HepG2 (cell line): Measurements from ENCODE around the gene ADAT3. TPM values are rescaled to one million over a fixed set of nuclear protein-coding genes. Genes with fewer than 3 reads are reported as not detected.

ENCODE experiments used
- ATM ChIP-seq: fragments of 450-650 bp; IDR thresholded peaks from 2 replicates; pipeline ENCODE4 v1.7.1; 2017; ENCODE audit warnings: mild to moderate bottlenecking, borderline replicate concordance
- FOSL1 ChIP-seq: sonication (generic); formaldehyde crosslinking; IDR thresholded peaks from 2 replicates; pipeline ENCODE4 v1.9.0; 2021; ENCODE audit warnings: missing genetic modification reagents, borderline replicate concordance
- HDAC2 ChIP-seq: sonication (generic); formaldehyde crosslinking; IDR thresholded peaks from 2 replicates; pipeline ENCODE4 v1.4.0; 2020; ENCODE audit warnings: missing genetic modification reagents
- KLF16 ChIP-seq, 2 experiments: sonication (generic) in 1 of 2; formaldehyde crosslinking in 1 of 2; IDR thresholded peaks; 2 replicates each; pipeline versions ENCODE4 v1.6.1 to v1.8.0; 2016 to 2023; ENCODE audit warnings: missing genetic modification reagents in 2 of 2, missing compliant biosample characterization in 1 of 2
- MAF1 ChIP-seq: sonication (generic); formaldehyde crosslinking; IDR thresholded peaks from 2 replicates; pipeline ENCODE4 v1.5.0; 2020; ENCODE audit warnings: missing genetic modification reagents, borderline replicate concordance
- PHB2 ChIP-seq: fragments of 450-650 bp; IDR thresholded peaks from 2 replicates; pipeline ENCODE4 v1.6.1; 2018; ENCODE audit not compliant: partially characterized antibody
- RFX1 ChIP-seq: fragments of 450-650 bp; IDR thresholded peaks from 2 replicates; pipeline ENCODE4 v1.6.1; 2017
- SIN3A ChIP-seq: IDR thresholded peaks from 2 replicates; pipeline ENCODE4 v1.6.1; 2011; ENCODE audit warnings: low read depth, mild to moderate bottlenecking, control low read depth, low read length, borderline replicate concordance
- SOX5 ChIP-seq: IDR thresholded peaks from 2 replicates; pipeline ENCODE4 v1.6.1; 2016; ENCODE audit warnings: borderline replicate concordance
- SP140L ChIP-seq: sonication (generic); formaldehyde crosslinking; IDR thresholded peaks from 2 replicates; pipeline ENCODE4 v1.4.0; 2020; ENCODE audit warnings: missing genetic modification reagents, borderline replicate concordance
- TSC22D2 ChIP-seq: sonication (generic); formaldehyde crosslinking; IDR thresholded peaks from 2 replicates; pipeline ENCODE4 v1.5.1; 2020; ENCODE audit warnings: missing genetic modification reagents, mild to moderate bottlenecking, borderline replicate concordance
- XRCC5 ChIP-seq: fragments of 200-400 bp; formaldehyde crosslinking; optimal IDR thresholded peaks from 2 replicates; pipeline ENCODE3; 2017; ENCODE audit warnings: mild to moderate bottlenecking, low read length
- ZNF556 ChIP-seq: sonication (generic); formaldehyde crosslinking; IDR thresholded peaks from 2 replicates; pipeline ENCODE4 v1.4.0; 2020; ENCODE audit warnings: mild to moderate bottlenecking, missing genetic modification reagents, borderline replicate concordance
- ZNF614 ChIP-seq: IDR thresholded peaks from 2 replicates; pipeline ENCODE4 v1.6.1; 2018; ENCODE audit warnings: missing biosample characterization, missing genetic modification reagents, inconsistent platforms, borderline replicate concordance
- ZNF644 ChIP-seq: IDR thresholded peaks from 2 replicates; pipeline ENCODE4 v1.6.1; 2016; ENCODE audit warnings: low read depth
- ZNF672 ChIP-seq: sonication (generic); formaldehyde crosslinking; IDR thresholded peaks from 2 replicates; pipeline ENCODE4 v1.8.1; 2022; ENCODE audit warnings: missing genetic modification reagents
- polyA plus RNA-seq, 8 experiments: library from polyadenylated mRNA; depleted of rRNA in 3 of 8; stranded (reverse) in 7 of 8; unstranded in 1 of 8; fragments of >200 nt; fragmentation: Illumina TruSeq in 4 of 8; extraction: Trizol in 4 of 8; gene quantifications; 2 replicates each; pipeline versions ENCODE4 v1.2.1 to v1.2.3, GENCODE V29; 2011 to 2016; ENCODE audit warnings: low read depth in 4 of 8, missing spikeins in 1 of 8, mixed read lengths in 1 of 8; ENCODE audit not compliant: insufficient read depth in 1 of 8
- total RNA-seq, 5 experiments: library from RNA; depleted of rRNA; stranded (reverse); fragments of >200 nt; fragmentation: Illumina TruSeq; extraction: Trizol; gene quantifications; 2 replicates each; pipeline ENCODE4 v1.2.3, GENCODE V29; 2016; ENCODE audit warnings: low read depth in 1 of 5
- TF ChIP-seq, protein P1 (sequence below): IDR thresholded peaks from 2 replicates; pipeline ENCODE4 v1.6.1; 2016; ENCODE audit warnings: mild to moderate bottlenecking, missing biosample characterization, missing genetic modification reagents
- TF ChIP-seq, protein P2 (sequence below): sonication (generic); formaldehyde crosslinking; IDR thresholded peaks from 2 replicates; pipeline ENCODE4 v1.4.0; 2020; ENCODE audit warnings: missing genetic modification reagents
- TF ChIP-seq, protein P3 (sequence below): sonication (generic); formaldehyde crosslinking; IDR thresholded peaks from 2 replicates; pipeline ENCODE4 v1.5.1; 2020; ENCODE audit warnings: mild to moderate bottlenecking, missing genetic modification reagents
- TF ChIP-seq, protein P4 (sequence below): sonication (generic); formaldehyde crosslinking; IDR thresholded peaks from 2 replicates; pipeline ENCODE4 v1.4.0; 2020; ENCODE audit warnings: missing genetic modification reagents, borderline replicate concordance

The ADAT3 gene
- total and polyA plus RNA-seq, 2 of the 13 experiments (the other 11 are each of a cell fraction or from before 2014, with no cell fraction given): 0.95 to 3.5 TPM

DNA sequence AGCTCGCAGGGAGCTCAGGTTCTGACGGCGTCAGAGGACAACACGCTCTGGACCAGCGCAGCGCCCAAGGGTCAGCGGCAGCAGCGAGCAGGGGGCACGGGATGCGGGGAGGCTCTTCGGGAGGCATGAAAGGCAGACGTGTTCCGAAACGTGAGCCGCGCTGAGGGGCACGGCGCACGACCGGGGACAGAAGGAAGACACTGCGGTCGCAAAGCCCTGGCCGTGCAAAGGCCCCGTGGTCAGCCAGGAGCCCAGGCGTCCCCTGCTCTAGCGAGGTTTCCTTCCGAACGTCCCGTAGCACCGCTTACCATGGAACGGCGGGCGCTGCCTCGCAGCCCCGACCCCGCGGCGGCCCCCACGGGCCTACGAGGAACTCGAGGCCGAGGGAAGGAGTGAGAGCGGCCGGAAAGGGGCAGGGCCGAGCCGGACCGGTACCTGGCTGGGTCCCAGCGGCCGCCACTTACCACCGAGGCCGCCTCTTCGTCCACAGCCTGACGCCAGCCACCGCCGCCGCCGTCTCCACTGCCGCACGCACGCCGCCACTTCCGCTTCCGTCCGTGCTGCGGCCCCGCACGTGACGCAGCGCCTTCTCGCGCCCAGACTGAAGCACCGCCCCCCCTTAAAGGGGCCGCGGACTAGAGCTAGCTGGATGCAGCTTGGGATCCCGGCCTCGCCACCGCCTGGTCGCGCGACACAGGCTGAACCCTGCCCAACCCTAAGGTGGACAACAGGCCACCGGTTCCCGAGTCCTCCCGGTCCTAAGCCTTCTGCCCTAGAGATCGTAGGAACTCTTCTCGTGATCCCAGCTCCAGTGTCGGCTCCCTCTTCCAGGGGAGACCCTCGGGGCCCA lies 29.3 kb upstream of the ADAT3 start (continued):
- no peak for TF ChIP-seq RFX1
- peak; percentile 91; the same call in 1 of the 2 replicates for TF ChIP-seq TSC22D2 (CRISPR knock-in tag)
- TF ChIP-seq, protein P1, sequence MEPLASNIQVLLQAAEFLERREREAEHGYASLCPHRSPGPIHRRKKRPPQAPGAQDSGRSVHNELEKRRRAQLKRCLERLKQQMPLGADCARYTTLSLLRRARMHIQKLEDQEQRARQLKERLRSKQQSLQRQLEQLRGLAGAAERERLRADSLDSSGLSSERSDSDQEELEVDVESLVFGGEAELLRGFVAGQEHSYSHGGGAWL (CRISPR knock-in tag): peak; percentile 97
- peak; percentile 64; the same call in 1 of the 2 replicates for TF ChIP-seq MAF1 (CRISPR knock-in tag)
- 0 out of 2 replicates have a peak, but pooled peaks have one; percentile 31 for TF ChIP-seq FOSL1
- TF ChIP-seq ZNF614 (CRISPR knock-in tag): peak; percentile 78; the same call in 1 of the 2 replicates
- peak; percentile 79 for TF ChIP-seq HDAC2 (CRISPR knock-in tag)
- TF ChIP-seq KLF16 (CRISPR knock-in tag; IDR thresholded peaks at IDR 0.05): peak in 1 of 2 experiments; percentile 92; a peak in 1 of 4 replicates
- TF ChIP-seq, protein P2, sequence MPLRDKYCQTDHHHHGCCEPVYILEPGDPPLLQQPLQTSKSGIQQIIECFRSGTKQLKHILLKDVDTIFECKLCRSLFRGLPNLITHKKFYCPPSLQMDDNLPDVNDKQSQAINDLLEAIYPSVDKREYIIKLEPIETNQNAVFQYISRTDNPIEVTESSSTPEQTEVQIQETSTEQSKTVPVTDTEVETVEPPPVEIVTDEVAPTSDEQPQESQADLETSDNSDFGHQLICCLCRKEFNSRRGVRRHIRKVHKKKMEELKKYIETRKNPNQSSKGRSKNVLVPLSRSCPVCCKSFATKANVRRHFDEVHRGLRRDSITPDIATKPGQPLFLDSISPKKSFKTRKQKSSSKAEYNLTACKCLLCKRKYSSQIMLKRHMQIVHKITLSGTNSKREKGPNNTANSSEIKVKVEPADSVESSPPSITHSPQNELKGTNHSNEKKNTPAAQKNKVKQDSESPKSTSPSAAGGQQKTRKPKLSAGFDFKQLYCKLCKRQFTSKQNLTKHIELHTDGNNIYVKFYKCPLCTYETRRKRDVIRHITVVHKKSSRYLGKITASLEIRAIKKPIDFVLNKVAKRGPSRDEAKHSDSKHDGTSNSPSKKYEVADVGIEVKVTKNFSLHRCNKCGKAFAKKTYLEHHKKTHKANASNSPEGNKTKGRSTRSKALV: 0 out of 2 replicates have a peak, but pooled peaks have one; percentile 76
- TF ChIP-seq, protein P3, sequence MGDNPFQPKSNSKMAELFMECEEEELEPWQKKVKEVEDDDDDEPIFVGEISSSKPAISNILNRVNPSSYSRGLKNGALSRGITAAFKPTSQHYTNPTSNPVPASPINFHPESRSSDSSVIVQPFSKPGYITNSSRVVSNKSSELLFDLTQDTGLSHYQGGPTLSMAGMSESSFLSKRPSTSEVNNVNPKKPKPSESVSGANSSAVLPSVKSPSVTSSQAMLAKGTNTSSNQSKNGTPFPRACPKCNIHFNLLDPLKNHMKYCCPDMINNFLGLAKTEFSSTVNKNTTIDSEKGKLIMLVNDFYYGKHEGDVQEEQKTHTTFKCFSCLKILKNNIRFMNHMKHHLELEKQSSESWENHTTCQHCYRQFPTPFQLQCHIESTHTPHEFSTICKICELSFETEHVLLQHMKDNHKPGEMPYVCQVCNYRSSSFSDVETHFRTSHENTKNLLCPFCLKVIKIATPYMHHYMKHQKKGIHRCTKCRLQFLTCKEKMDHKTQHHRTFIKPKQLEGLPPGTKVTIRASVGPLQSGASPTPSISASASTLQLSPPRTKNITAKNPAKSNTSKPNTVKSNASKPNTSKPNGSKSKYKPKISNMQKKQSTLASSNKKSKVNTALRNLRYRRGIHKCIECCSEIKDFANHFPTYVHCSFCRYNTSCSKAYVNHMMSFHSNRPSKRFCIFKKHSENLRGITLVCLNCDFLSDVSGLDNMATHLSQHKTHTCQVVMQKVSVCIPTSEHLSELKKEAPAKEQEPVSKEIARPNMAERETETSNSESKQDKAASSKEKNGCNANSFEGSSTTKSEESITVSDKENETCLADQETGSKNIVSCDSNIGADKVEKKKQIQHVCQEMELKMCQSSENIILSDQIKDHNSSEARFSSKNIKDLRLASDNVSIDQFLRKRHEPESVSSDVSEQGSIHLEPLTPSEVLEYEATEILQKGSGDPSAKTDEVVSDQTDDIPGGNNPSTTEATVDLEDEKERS: peak; percentile 73; the same call in 1 of the 2 replicates
- TF ChIP-seq ZNF556: peak; percentile 67; the same call in 1 of the 2 replicates
- TF ChIP-seq, protein P4, sequence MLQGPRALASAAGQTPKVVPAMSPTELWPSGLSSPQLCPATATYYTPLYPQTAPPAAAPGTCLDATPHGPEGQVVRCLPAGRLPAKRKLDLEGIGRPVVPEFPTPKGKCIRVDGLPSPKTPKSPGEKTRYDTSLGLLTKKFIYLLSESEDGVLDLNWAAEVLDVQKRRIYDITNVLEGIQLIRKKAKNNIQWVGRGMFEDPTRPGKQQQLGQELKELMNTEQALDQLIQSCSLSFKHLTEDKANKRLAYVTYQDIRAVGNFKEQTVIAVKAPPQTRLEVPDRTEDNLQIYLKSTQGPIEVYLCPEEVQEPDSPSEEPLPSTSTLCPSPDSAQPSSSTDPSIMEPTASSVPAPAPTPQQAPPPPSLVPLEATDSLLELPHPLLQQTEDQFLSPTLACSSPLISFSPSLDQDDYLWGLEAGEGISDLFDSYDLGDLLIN: 0 out of 2 replicates have a peak, but pooled peaks have one; percentile 79
- TF ChIP-seq XRCC5: peak; percentile 39
- no peak for TF ChIP-seq PHB2
- peak; percentile 74; the same call in 1 of the 2 replicates for TF ChIP-seq SIN3A
- TF ChIP-seq ZNF672 (CRISPR knock-in tag): no peak; the same call in 1 of the 2 replicates
- peak; percentile 75 for TF ChIP-seq SOX5 (CRISPR knock-in tag)
- TF ChIP-seq SP140L (CRISPR knock-in tag): no peak
- no peak for TF ChIP-seq ZNF644 (CRISPR knock-in tag)
- no peak for TF ChIP-seq ATM
